IMR-90 (cell line): ENCODE data around the gene GLIS1.

ENCODE experiments used
- BHLHE40 ChIP-seq: fragments of 150-350 bp; IDR thresholded peaks from 2 replicates; pipeline ENCODE4 v1.6.1; 2016; ENCODE audit warnings: mild to moderate bottlenecking, low read depth, low read length
- CEBPB ChIP-seq: IDR thresholded peaks from 2 replicates; pipeline ENCODE4 v1.6.1; 2012; ENCODE audit warnings: low read depth, low read length, improper control_type of control experiment
- CHD1 ChIP-seq: IDR thresholded peaks from 2 replicates; pipeline ENCODE4 v1.6.1; 2012; ENCODE audit warnings: low read depth, low read length, improper control_type of control experiment
- FOS ChIP-seq: fragments of 150-350 bp; IDR thresholded peaks from 2 replicates; pipeline ENCODE4 v1.6.1; 2016; ENCODE audit warnings: low read depth, low read length
- MAFK ChIP-seq: IDR thresholded peaks from 2 replicates; pipeline ENCODE4 v1.6.1; 2012; ENCODE audit warnings: low read depth, low read length, improper control_type of control experiment
- MXI1 ChIP-seq: IDR thresholded peaks from 2 replicates; pipeline ENCODE4 v1.6.1; 2012; ENCODE audit warnings: low read depth, mild to moderate bottlenecking, low read length, moderate library complexity, borderline replicate concordance
- POLR2A ChIP-seq: IDR thresholded peaks from 2 replicates; pipeline ENCODE4 v1.6.1; 2012; ENCODE audit warnings: mild to moderate bottlenecking, low read depth, low read length
- RAD21 ChIP-seq: IDR thresholded peaks from 2 replicates; pipeline ENCODE4 v1.6.1; 2012; ENCODE audit warnings: low read length, improper control_type of control experiment
- RCOR1 ChIP-seq: IDR thresholded peaks from 2 replicates; pipeline ENCODE4 v1.6.1; 2012; ENCODE audit warnings: mild to moderate bottlenecking, low read length, improper control_type of control experiment; ENCODE audit not compliant: insufficient replicate concordance
- RFX5 ChIP-seq: IDR thresholded peaks from 2 replicates; pipeline ENCODE4 v1.8.0; 2012; ENCODE audit warnings: low read depth, mild to moderate bottlenecking, low read length, moderate library complexity
- SMC3 ChIP-seq: fragments of 150-350 bp; IDR thresholded peaks from 2 replicates; pipeline ENCODE4 v1.6.1; 2016; ENCODE audit warnings: low read depth, mild to moderate bottlenecking, antibody characterized with exemption, low read length, moderate library complexity
- TF ChIP-seq, protein P1 (sequence below): fragments of 150-350 bp; IDR thresholded peaks from 2 replicates; pipeline ENCODE4 v1.6.1; 2017; ENCODE audit warnings: mild to moderate bottlenecking, antibody characterized with exemption, low read length, low read depth
- TF ChIP-seq, protein P2 (sequence below): conservative IDR thresholded peaks from 2 replicates; pipeline ENCODE4 v1.5.1; 2012; ENCODE audit warnings: mild to moderate bottlenecking, low read depth, low read length, improper control_type of control experiment

DNA sequence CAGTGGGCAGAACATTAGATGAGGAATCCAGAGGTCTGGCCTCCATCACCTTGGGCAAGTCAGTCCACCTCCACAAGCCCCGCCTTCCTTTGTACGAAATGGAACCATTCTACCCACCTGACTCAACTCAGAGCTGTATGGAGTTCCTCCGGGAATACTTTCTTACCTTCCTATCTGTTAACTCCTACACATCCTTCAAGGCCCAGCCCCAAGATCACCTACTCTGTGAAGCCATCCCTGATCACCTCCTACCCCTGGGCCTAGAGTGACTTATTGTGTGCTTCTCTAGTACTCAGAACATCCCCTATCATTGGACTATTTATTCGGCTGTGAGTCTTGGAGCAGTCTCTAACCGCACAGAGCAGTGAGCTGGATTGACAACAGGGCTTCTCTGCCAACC lies 66.7 kb downstream of the GLIS1 start:
- TF ChIP-seq, protein P1, sequence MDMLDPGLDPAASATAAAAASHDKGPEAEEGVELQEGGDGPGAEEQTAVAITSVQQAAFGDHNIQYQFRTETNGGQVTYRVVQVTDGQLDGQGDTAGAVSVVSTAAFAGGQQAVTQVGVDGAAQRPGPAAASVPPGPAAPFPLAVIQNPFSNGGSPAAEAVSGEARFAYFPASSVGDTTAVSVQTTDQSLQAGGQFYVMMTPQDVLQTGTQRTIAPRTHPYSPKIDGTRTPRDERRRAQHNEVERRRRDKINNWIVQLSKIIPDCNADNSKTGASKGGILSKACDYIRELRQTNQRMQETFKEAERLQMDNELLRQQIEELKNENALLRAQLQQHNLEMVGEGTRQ, result no peak
- TF ChIP-seq POLR2A, result no peak
- TF ChIP-seq SMC3, result no peak
- TF ChIP-seq MXI1, result no peak
- TF ChIP-seq, protein P2, sequence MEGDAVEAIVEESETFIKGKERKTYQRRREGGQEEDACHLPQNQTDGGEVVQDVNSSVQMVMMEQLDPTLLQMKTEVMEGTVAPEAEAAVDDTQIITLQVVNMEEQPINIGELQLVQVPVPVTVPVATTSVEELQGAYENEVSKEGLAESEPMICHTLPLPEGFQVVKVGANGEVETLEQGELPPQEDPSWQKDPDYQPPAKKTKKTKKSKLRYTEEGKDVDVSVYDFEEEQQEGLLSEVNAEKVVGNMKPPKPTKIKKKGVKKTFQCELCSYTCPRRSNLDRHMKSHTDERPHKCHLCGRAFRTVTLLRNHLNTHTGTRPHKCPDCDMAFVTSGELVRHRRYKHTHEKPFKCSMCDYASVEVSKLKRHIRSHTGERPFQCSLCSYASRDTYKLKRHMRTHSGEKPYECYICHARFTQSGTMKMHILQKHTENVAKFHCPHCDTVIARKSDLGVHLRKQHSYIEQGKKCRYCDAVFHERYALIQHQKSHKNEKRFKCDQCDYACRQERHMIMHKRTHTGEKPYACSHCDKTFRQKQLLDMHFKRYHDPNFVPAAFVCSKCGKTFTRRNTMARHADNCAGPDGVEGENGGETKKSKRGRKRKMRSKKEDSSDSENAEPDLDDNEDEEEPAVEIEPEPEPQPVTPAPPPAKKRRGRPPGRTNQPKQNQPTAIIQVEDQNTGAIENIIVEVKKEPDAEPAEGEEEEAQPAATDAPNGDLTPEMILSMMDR, result no peak
- TF ChIP-seq FOS, result no peak
- TF ChIP-seq MAFK, result no peak
- no peak for TF ChIP-seq BHLHE40
- TF ChIP-seq CEBPB, result no peak
- TF ChIP-seq RCOR1, result no peak
- no peak for TF ChIP-seq RAD21
- no peak for TF ChIP-seq RFX5
- TF ChIP-seq CHD1, result no peak
